H9 (cell line): ENCODE results near the gene GORAB. TPM values are rescaled to one million over a fixed set of nuclear protein-coding genes. Genes with fewer than 3 reads are reported as not detected.

Experiments used
- DNase-seq: peaks from one replicate; pipeline ENCODE4 v3.0.0-alpha.2; 2017
- H2AFZ ChIP-seq: one replicate; pipeline ENCODE4 v1.6.1; 2013; ENCODE audit warnings: mild to moderate bottlenecking, low read length, control low read depth, moderate library complexity
- H2AK5ac ChIP-seq: 2 replicates; pipeline ENCODE4 v1.6.1; 2013; ENCODE audit warnings: low read length, control low read depth, mixed read lengths; ENCODE audit not compliant: insufficient read length
- H2BK120ac ChIP-seq: one replicate; pipeline ENCODE4 v1.6.1; 2013; ENCODE audit warnings: low read depth, mild to moderate bottlenecking, low read length, control low read depth, inconsistent platforms; ENCODE audit not compliant: poor library complexity, severe bottlenecking
- H2BK12ac ChIP-seq: 2 replicates; pipeline ENCODE4 v1.6.1; 2013; ENCODE audit warnings: low read length, control low read depth, mixed read lengths, low read depth; ENCODE audit not compliant: insufficient read length
- H2BK15ac ChIP-seq: 2 replicates; pipeline ENCODE4 v1.6.1; 2013; ENCODE audit warnings: low read depth, low read length, control low read depth
- H2BK20ac ChIP-seq: one replicate; pipeline ENCODE4 v1.6.1; 2013; ENCODE audit warnings: low read depth, mild to moderate bottlenecking, low read length, control low read depth, inconsistent platforms; ENCODE audit not compliant: poor library complexity, severe bottlenecking
- H2BK5ac ChIP-seq: 2 replicates; pipeline ENCODE4 v1.6.1; 2013; ENCODE audit warnings: low read length, control low read depth, mixed read lengths; ENCODE audit not compliant: insufficient read length
- H3K14ac ChIP-seq: 2 replicates; pipeline ENCODE4 v1.6.1; 2013; ENCODE audit warnings: low read length, control low read depth; ENCODE audit not compliant: insufficient read depth
- H3K18ac ChIP-seq: 2 replicates; pipeline ENCODE4 v1.6.1; 2013; ENCODE audit warnings: low read depth, mild to moderate bottlenecking, mixed read lengths, low read length, control low read depth; ENCODE audit not compliant: insufficient read length
- H3K23ac ChIP-seq: 2 replicates; pipeline ENCODE4 v1.6.1; 2013; ENCODE audit warnings: low read length, control low read depth, mixed read lengths, low read depth; ENCODE audit not compliant: insufficient read length
- H3K23me2 ChIP-seq: 2 replicates; pipeline ENCODE4 v1.6.1; 2013; ENCODE audit warnings: low read depth, mild to moderate bottlenecking, mixed read lengths, low read length, control low read depth; ENCODE audit not compliant: insufficient read length, poor library complexity, severe bottlenecking
- H3K27ac ChIP-seq: 2 replicates; pipeline ENCODE4 v1.5.1; 2013; ENCODE audit warnings: low read length, control low read depth, mixed read lengths, low read depth; ENCODE audit not compliant: insufficient read length
- H3K27me3 ChIP-seq: 2 replicates; pipeline ENCODE4 v1.6.1; 2013; ENCODE audit warnings: low read length, control low read depth, inconsistent platforms; ENCODE audit not compliant: insufficient read depth
- H3K4ac ChIP-seq: 2 replicates; pipeline ENCODE4 v1.6.1; 2013; ENCODE audit warnings: low read depth, mild to moderate bottlenecking, control low read depth, inconsistent platforms, low read length, moderate library complexity
- H3K4me1 ChIP-seq: 2 replicates; pipeline ENCODE4 v1.6.1; 2013; ENCODE audit warnings: low read length, control low read depth, inconsistent platforms; ENCODE audit not compliant: insufficient read depth
- H3K4me2 ChIP-seq: 2 replicates; pipeline ENCODE4 v1.6.1; 2013; ENCODE audit warnings: low read length, control low read depth, mixed read lengths; ENCODE audit not compliant: insufficient read length, insufficient read depth
- H3K56ac ChIP-seq: 2 replicates; pipeline ENCODE4 v1.6.1; 2013; ENCODE audit warnings: low read depth, mild to moderate bottlenecking, mixed read lengths, low read length, control low read depth; ENCODE audit not compliant: insufficient read length
- H3K79me1 ChIP-seq: 2 replicates; pipeline ENCODE4 v1.6.1; 2013; ENCODE audit warnings: low read depth, mild to moderate bottlenecking, moderate library complexity, low read length, control low read depth, inconsistent platforms; ENCODE audit not compliant: insufficient read depth, poor library complexity, severe bottlenecking
- H3K79me2 ChIP-seq: 2 replicates; pipeline ENCODE4 v1.6.1; 2013; ENCODE audit warnings: low read length, control low read depth, inconsistent platforms; ENCODE audit not compliant: insufficient read depth
- H3K9ac ChIP-seq: 2 replicates; pipeline ENCODE4 v1.6.1; 2013; ENCODE audit warnings: low read length, control low read depth, mixed read lengths; ENCODE audit not compliant: insufficient read length; ENCODE audit errors: extremely low read depth
- H3K9me3 ChIP-seq: one replicate; pipeline ENCODE4 v1.6.1; 2013; ENCODE audit warnings: low read depth, low read length, inconsistent platforms; ENCODE audit not compliant: control insufficient read depth
- H3T11ph ChIP-seq: one replicate; pipeline ENCODE4 v1.6.1; 2013; ENCODE audit warnings: mild to moderate bottlenecking, low read length, control low read depth, inconsistent platforms
- H4K20me1 ChIP-seq: one replicate; pipeline ENCODE4 v1.6.1; 2013; ENCODE audit not compliant: control insufficient read depth, insufficient read length, insufficient read depth
- H4K5ac ChIP-seq: 2 replicates; pipeline ENCODE4 v1.6.1; 2013; ENCODE audit warnings: low read depth, mild to moderate bottlenecking, mixed read lengths, low read length, control low read depth; ENCODE audit not compliant: insufficient read length
- H4K8ac ChIP-seq: replicated peaks from 2 replicates; pipeline ENCODE4 v1.6.1; 2013; ENCODE audit warnings: low read length, control low read depth, mixed read lengths, low read depth; ENCODE audit not compliant: insufficient read length
- H4K91ac ChIP-seq: 2 replicates; pipeline ENCODE4 v1.6.1; 2013; ENCODE audit warnings: low read depth, mild to moderate bottlenecking, moderate library complexity, mixed read lengths, low read length, control low read depth; ENCODE audit not compliant: insufficient read length
- H3K27ac Mint-ChIP-seq, 3 experiments: 2 replicates in 2 of 3; 3 replicates in 1 of 3; pipeline ENCODE4 v1.8.0; 2020 to 2021; ENCODE audit warnings: mixed read lengths in 3 of 3, mild to moderate bottlenecking in 1 of 3, moderate library complexity in 1 of 3
- H3K27me3 Mint-ChIP-seq: 2 replicates; pipeline ENCODE4 v1.8.0; 2021; ENCODE audit warnings: low read depth, mild to moderate bottlenecking, moderate library complexity, mixed read lengths
- H3K36me3 Mint-ChIP-seq, 3 experiments: 2 replicates in 2 of 3; 3 replicates in 1 of 3; pipeline ENCODE4 v1.8.0; 2020 to 2021; ENCODE audit warnings: low read depth in 3 of 3, mixed read lengths in 3 of 3; ENCODE audit not compliant: insufficient read depth in 1 of 3
- H3K4me1 Mint-ChIP-seq, 2 experiments: 2 replicates each; pipeline ENCODE4 v1.8.0; 2020; ENCODE audit warnings: mixed read lengths in 2 of 2
- H3K4me3 Mint-ChIP-seq, 2 experiments: 2 replicates in 1 of 2; 3 replicates in 1 of 2; pipeline ENCODE4 v1.8.0; 2020 to 2021; ENCODE audit warnings: mild to moderate bottlenecking in 2 of 2, mixed read lengths in 2 of 2, moderate library complexity in 1 of 2
- H3K9me3 Mint-ChIP-seq, 2 experiments: 2 replicates in 1 of 2; 3 replicates in 1 of 2; pipeline ENCODE4 v1.8.0; 2020; ENCODE audit warnings: mild to moderate bottlenecking in 2 of 2, mixed read lengths in 2 of 2, moderate library complexity in 1 of 2
- CTCF ChIP-seq: fragments of 200-600 bp; sonication (generic); conservative IDR thresholded peaks from 3 replicates; pipeline ENCODE4 v1.8.0; 2021; ENCODE audit warnings: antibody characterized with exemption, mild to moderate bottlenecking
- WGBS: extraction: QIAGEN DNeasy Blood & Tissue Kit; methylation state at CpG from one replicate; pipeline ENCODE4 v1.1.7; 2013; ENCODE audit warnings: missing lambda C conversion rate, low lambda C conversion rate, mixed read lengths; ENCODE audit not compliant: insufficient read length; ENCODE audit errors: extremely low coverage; 5-methylcytosine and 5-hydroxymethylcytosine counted together
- total RNA-seq: library from RNA; stranded (reverse); gene quantifications from 2 replicates; pipeline ENCODE4 v1.2.1, GENCODE V29; 2021

Gene GORAB
- total RNA-seq, 1 experiment from 2014 or later, result 17.8 TPM

GRCh38 chr1:170483051-170483450 lies 48.9 kb upstream of the GORAB start:
- H3K4me1 Mint-ChIP-seq, result peaks cover 14 to 18% of the 10 kb centered on the region in 2 experiments
- no peak overlapping the region for H2BK12ac ChIP-seq
- H3K56ac ChIP-seq, result no peak overlapping the region
- no peak overlapping the region for H3K18ac ChIP-seq
- WGBS, result no CpG with 5 or more reads among the region's 5 CpGs
- no peaks in the 10 kb centered on the region for H3K79me1 ChIP-seq
- no peak overlapping the region for H3K23ac ChIP-seq
- no peak overlapping the region for H2BK5ac ChIP-seq
- H3K27me3 ChIP-seq, result no peaks in the 10 kb centered on the region
- H2AK5ac ChIP-seq, result no peak overlapping the region
- H3K27ac ChIP-seq, result no peak overlapping the region
- no peak overlapping the region for H3K9ac ChIP-seq
- H4K20me1 ChIP-seq, result no peaks in the 10 kb centered on the region
- peaks cover 3 to 23% (median 10%) of the 10 kb centered on the region in 3 experiments; a peak in 5 of 7 replicates for H3K36me3 Mint-ChIP-seq
- H2AFZ ChIP-seq, result no peak overlapping the region
- no peak overlapping the region for H4K91ac ChIP-seq
- H3K4ac ChIP-seq, result no peak overlapping the region
- H3K9me3 Mint-ChIP-seq, result peaks cover 18 to 24% of the 10 kb centered on the region in 2 experiments
- no peak overlapping the region for H3K4me3 Mint-ChIP-seq
- no peaks in the 10 kb centered on the region for H3K9me3 ChIP-seq
- no peak overlapping the region for H2BK15ac ChIP-seq
- DNase-seq, result no peak
- H3K23me2 ChIP-seq, result no peaks in the 10 kb centered on the region
- no peak overlapping the region for H3K14ac ChIP-seq
- H3T11ph ChIP-seq, result no peak overlapping the region
- H2BK120ac ChIP-seq, result no peak overlapping the region
- no peak overlapping the region for H4K8ac ChIP-seq
- no peak overlapping the region for H3K27ac Mint-ChIP-seq
- no peak overlapping the region for H2BK20ac ChIP-seq
- no peak overlapping the region for H4K5ac ChIP-seq
- no peaks in the 10 kb centered on the region; the same call in none of the 2 replicates for H3K27me3 Mint-ChIP-seq
- H3K4me2 ChIP-seq, result no peak overlapping the region
- peaks cover 3% of the 10 kb centered on the region; the same call in 1 of the 2 replicates for H3K4me1 ChIP-seq
- no peak for TF ChIP-seq CTCF
- no peaks in the 10 kb centered on the region for H3K79me2 ChIP-seq
